GM12873 (cell line): ENCODE results near the gene NGDN.

Experiments used
- CTCF ChIP-seq: IDR thresholded peaks from 2 replicates; pipeline ENCODE4 v1.5.1; 2012; ENCODE audit warnings: low read depth, mild to moderate bottlenecking, moderate library complexity, low read length, control low read depth; ENCODE audit not compliant: insufficient read depth; ENCODE audit errors: missing control alignments

Gene NGDN

GRCh38 chr14:23443411-23443812 lies 26.1 kb upstream of the NGDN start:
- TF ChIP-seq CTCF = no peak

- no peak for TF ChIP-seq CTCF
Observed at GRCh38 chr14:23443881-23444280, 25.6 kb upstream of the NGDN start.

- TF ChIP-seq CTCF = no peak
Observed at GRCh38 chr14:23444314-23444713, 25.2 kb upstream of the NGDN start.

- TF ChIP-seq CTCF = no peak
Observed at GRCh38 chr14:23445773-23446172, 23.7 kb upstream of the NGDN start.

GRCh38 chr14:23446291-23446851 lies 23.1 kb upstream of the NGDN start:
- no peak for TF ChIP-seq CTCF

- TF ChIP-seq CTCF = no peak
Observed at GRCh38 chr14:23447361-23448350, 21.8 kb upstream of the NGDN start.

- no peak for TF ChIP-seq CTCF
Observed at GRCh38 chr14:23449314-23449713, 20.2 kb upstream of the NGDN start.
